K562 (cell line): Measurements from ENCODE around the gene C1GALT1C1. TPM values are rescaled to one million over a fixed set of nuclear protein-coding genes. Genes with fewer than 3 reads are reported as not detected.
A peak's percentile ranks its signal among the peaks of the same experiment; 100 is the strongest.

ENCODE experiments used
- ATAC-seq: fragments of 200-7000 bp; cut with Tn5 transposase; 3 replicates; pipeline ENCODE4 v1.9.1; 2020; ENCODE audit warnings: moderate library complexity
- BruUV-seq: library from RNA; stranded (reverse); fragments of 400-500 nt; replicated peaks from 2 replicates; lab custom pipeline; 2021; lab: Mats Ljungman, UMichigan
- CTCF ChIA-PET: fragments of 300-600 bp; formaldehyde crosslinking; extraction: SDS; loops from one replicate; lab custom pipeline; 2021; ENCODE audit warnings: low intra/inter-chr PET ratio; lab: Yijun Ruan, JAX
- POLR2A ChIA-PET: fragments of 300-600, 350-650 bp; sonication (Branson Sonifier 250); formaldehyde crosslinking; extraction: SDS; loops from one replicate; lab custom pipeline; 2021; ENCODE audit warnings: antibody characterized with exemption, inconsistent platforms; lab: Yijun Ruan, JAX
- DNase-seq, 4 experiments: peaks; one replicate each; pipeline versions ENCODE4 v3.0.0 to v3.0.0-alpha.2; 2011 to 2018; ENCODE audit warnings: low spot score in 3 of 4, mixed read lengths in 3 of 4; ENCODE audit errors: extremely low read depth in 1 of 4
- FAIRE-seq: peaks from 2 replicates; lab custom pipeline; 2011; peaks lifted over from hg19 to GRCh38; lab: Jason Lieb, UNC
- H2AFZ ChIP-seq: 2 replicates; pipeline ENCODE4 v1.6.0; 2011; ENCODE audit warnings: low read depth, low read length, control low read depth, inconsistent platforms
- H3K27ac ChIP-seq: fragments of 200-600 bp; 3 replicates; pipeline ENCODE4 v1.8.0; 2011; ENCODE audit warnings: low read depth, mild to moderate bottlenecking, control low read depth, inconsistent platforms, low read length, moderate library complexity, mixed read lengths; ENCODE audit errors: extremely low read depth
- H3K27me3 ChIP-seq, 2 experiments: fragments of 300-600 bp in 1 of 2; 2 replicates in 1 of 2; 3 replicates in 1 of 2; pipeline versions ENCODE4 v1.6.0 to v1.8.0; 2011; ENCODE audit warnings: inconsistent platforms in 2 of 2, low read length in 2 of 2, mild to moderate bottlenecking in 1 of 2, mixed read lengths in 1 of 2, moderate library complexity in 1 of 2; ENCODE audit not compliant: control insufficient read depth in 2 of 2, insufficient read depth in 2 of 2
- H3K36me3 ChIP-seq: fragments of 300-600 bp; 3 replicates; pipeline ENCODE4 v1.8.0; 2011; ENCODE audit warnings: mild to moderate bottlenecking, low read length, inconsistent platforms; ENCODE audit not compliant: control insufficient read depth, insufficient read depth
- H3K4me1 ChIP-seq, 2 experiments: fragments of 200-600 bp in 1 of 2; replicated peaks in 1 of 2; 2 replicates in 1 of 2; 3 replicates in 1 of 2; pipeline versions ENCODE4 v1.5.1 to v1.8.0; 2011; ENCODE audit warnings: inconsistent platforms in 2 of 2, low read length in 2 of 2, mild to moderate bottlenecking in 1 of 2, mixed read lengths in 1 of 2, moderate library complexity in 1 of 2; ENCODE audit not compliant: control insufficient read depth in 2 of 2, insufficient read depth in 2 of 2
- H3K4me2 ChIP-seq: 2 replicates; pipeline ENCODE4 v1.6.1; 2011; ENCODE audit warnings: low read length, control low read depth, inconsistent platforms, mixed read lengths; ENCODE audit not compliant: insufficient read depth
- H3K4me3 ChIP-seq: fragments of 200-600 bp; sonication (generic), shearing (Covaris generic); 2 replicates; pipeline ENCODE4 v1.5.1; 2016; ENCODE audit warnings: control low read depth, inconsistent platforms
- H3K79me2 ChIP-seq: fragments of 200-600 bp; 3 replicates; pipeline ENCODE4 v1.8.0; 2011; ENCODE audit warnings: low read length, inconsistent platforms; ENCODE audit not compliant: control insufficient read depth, insufficient read depth
- H3K9ac ChIP-seq, 2 experiments: 2 replicates each; pipeline versions ENCODE4 v1.6.0 to v1.6.1; 2011; ENCODE audit warnings: low read depth in 2 of 2, low read length in 2 of 2, control low read depth in 1 of 2, inconsistent platforms in 1 of 2, mild to moderate bottlenecking in 1 of 2, mixed read lengths in 1 of 2; ENCODE audit not compliant: insufficient read depth in 1 of 2
- H3K9me1 ChIP-seq: one replicate; pipeline ENCODE4 v1.6.0; 2011; ENCODE audit warnings: inconsistent platforms, mild to moderate bottlenecking, low read length, moderate library complexity; ENCODE audit not compliant: control insufficient read depth, insufficient read depth
- H3K9me3 ChIP-seq: replicated peaks from 2 replicates; pipeline ENCODE4 v1.5.1; 2011; ENCODE audit warnings: low read depth, low read length, inconsistent platforms; ENCODE audit not compliant: control insufficient read depth, insufficient read depth
- H4K20me1 ChIP-seq: replicated peaks from 2 replicates; pipeline ENCODE4 v1.6.1; 2011; ENCODE audit warnings: low read length, inconsistent platforms, mixed read lengths; ENCODE audit not compliant: control insufficient read depth, insufficient read depth
- ATF6 ChIP-seq: sonication (generic); formaldehyde crosslinking; IDR thresholded peaks from 2 replicates; pipeline ENCODE4 v1.4.0; 2020; ENCODE audit warnings: mild to moderate bottlenecking, missing genetic modification reagents
- DACH1 ChIP-seq: fragments of 450-650 bp; IDR thresholded peaks from 2 replicates; pipeline ENCODE4 v1.6.1; 2018; ENCODE audit not compliant: partially characterized antibody
- FUS ChIP-seq: fragments of 200-400 bp; formaldehyde crosslinking; optimal IDR thresholded peaks from 2 replicates; pipeline ENCODE3; 2017; ENCODE audit warnings: low read depth, low read length
- GTF2B ChIP-seq: IDR thresholded peaks from 2 replicates; pipeline ENCODE4 v1.6.1; 2011; ENCODE audit not compliant: insufficient read length; ENCODE audit errors: extremely low read depth
- L3MBTL2 ChIP-seq: fragments of 450-650 bp; IDR thresholded peaks from 2 replicates; pipeline ENCODE4 v1.6.1; 2016; ENCODE audit warnings: mild to moderate bottlenecking, moderate library complexity
- MBD2 ChIP-seq: sonication (generic); IDR thresholded peaks from 2 replicates; pipeline ENCODE4 v1.6.1; 2016; ENCODE audit warnings: low read depth, borderline replicate concordance
- MEF2D ChIP-seq: conservative IDR thresholded peaks from 2 replicates; pipeline ENCODE4 v1.6.1; 2016; ENCODE audit warnings: low read depth, missing genetic modification characterization, missing compliant biosample characterization
- NCOA6 ChIP-seq: fragments of 450-650 bp; IDR thresholded peaks from 2 replicates; pipeline ENCODE4 v1.6.1; 2017; ENCODE audit warnings: mild to moderate bottlenecking
- NFE2 ChIP-seq: IDR thresholded peaks from 2 replicates; pipeline ENCODE4 v1.6.1; 2014; ENCODE audit warnings: antibody characterized with exemption, low read depth
- NKRF ChIP-seq: fragments of 450-650 bp; IDR thresholded peaks from 2 replicates; pipeline ENCODE4 v1.6.1; 2016; ENCODE audit warnings: borderline replicate concordance
- PHTF2 ChIP-seq: fragments of 250-450 bp; sonication (Bioruptor Pico); IDR thresholded peaks from 2 replicates; pipeline ENCODE4 v1.5.0; 2021; ENCODE audit warnings: mild to moderate bottlenecking
- PRMT5 ChIP-seq: sonication (generic); formaldehyde crosslinking; IDR thresholded peaks from 2 replicates; pipeline ENCODE4 v1.5.0; 2020; ENCODE audit warnings: missing genetic modification reagents
- SETDB1 ChIP-seq: IDR thresholded peaks from one replicate; pipeline ENCODE4 v1.6.1; 2012; ENCODE audit warnings: low read length, control low read depth, inconsistent platforms
- SIRT6 ChIP-seq: IDR thresholded peaks from one replicate; pipeline ENCODE4 v1.6.1; 2012; ENCODE audit warnings: low read depth, mild to moderate bottlenecking, control low read depth, inconsistent platforms, low read length, moderate library complexity
- XRCC4 ChIP-seq: IDR thresholded peaks from one replicate; pipeline ENCODE4 v1.6.1; 2011; ENCODE audit not compliant: insufficient read depth, insufficient read length; ENCODE audit errors: extremely low read depth
- ZNF165 ChIP-seq: fragments of 250-450 bp; sonication (Bioruptor Pico); IDR thresholded peaks from 2 replicates; pipeline ENCODE4 v1.4.0; 2020; ENCODE audit warnings: borderline replicate concordance
- WGBS: fragments of 100-300 bp; shearing (Covaris generic); methylation state at CpG from one replicate; pipeline ENCODE4 v1.1.6; 2016; ENCODE audit warnings: low coverage, mixed read lengths; ENCODE audit not compliant: insufficient coverage; ENCODE audit errors: missing lambda C conversion rate; 5-methylcytosine and 5-hydroxymethylcytosine counted together
- in situ Hi-C: fragments of 300-500 bp; cut with MboI; formaldehyde crosslinking; loops from 4 replicates; pipeline ENCODE4 v1.15.0; 2018; ENCODE audit warnings: inconsistent platforms, mixed read lengths
- intact Hi-C: fragments of 100-400 bp; cut with micrococcal nuclease; formaldehyde crosslinking; loops from 2 replicates; pipeline ENCODE4 v1.14.2; 2022
- polyA plus RNA-seq, 8 experiments: library from polyadenylated mRNA; depleted of rRNA in 4 of 8; stranded (reverse) in 5 of 8; unstranded in 3 of 8; fragments of >200 nt; fragmentation: Nextera tagmentation in 2 of 8; fragmentation: Illumina TruSeq in 1 of 8; extraction: Ambion mirVana in 2 of 8; extraction: Trizol in 1 of 8; gene quantifications; 2 replicates each; pipeline versions ENCODE4 v1.2.1 to v1.2.3, GENCODE V29; 2011 to 2014; ENCODE audit warnings: inconsistent platforms in 1 of 8, missing spikeins in 1 of 8
- total RNA-seq, 7 experiments: library from RNA; depleted of rRNA in 6 of 7; stranded (reverse); fragments of >200 nt in 6 of 7; fragmentation: Illumina TruSeq in 2 of 7; extraction: Trizol in 2 of 7; gene quantifications; 2 replicates each; pipeline versions ENCODE4 v1.2.1 to v1.2.3, GENCODE V29; 2011 to 2021; ENCODE audit warnings: low replicate concordance in 1 of 7
- TF ChIP-seq, protein P1 (sequence below): fragments of 450-650 bp; IDR thresholded peaks from 2 replicates; pipeline ENCODE4 v1.6.1; 2016; ENCODE audit warnings: low read depth, mild to moderate bottlenecking, moderate library complexity
- TF ChIP-seq, protein P2 (sequence below), 2 experiments: fragments of 450-650 bp; conservative IDR thresholded peaks; 2 replicates each; pipeline ENCODE4 v1.6.1; 2017; ENCODE audit warnings: mild to moderate bottlenecking in 2 of 2, moderate library complexity in 2 of 2

Gene C1GALT1C1
- total and polyA plus RNA-seq, 9 of the 15 experiments (the other 6 are each of a cell fraction or from before 2014, with no cell fraction given) = 9.6 to 49.4 (median 17.1) TPM

DNA sequence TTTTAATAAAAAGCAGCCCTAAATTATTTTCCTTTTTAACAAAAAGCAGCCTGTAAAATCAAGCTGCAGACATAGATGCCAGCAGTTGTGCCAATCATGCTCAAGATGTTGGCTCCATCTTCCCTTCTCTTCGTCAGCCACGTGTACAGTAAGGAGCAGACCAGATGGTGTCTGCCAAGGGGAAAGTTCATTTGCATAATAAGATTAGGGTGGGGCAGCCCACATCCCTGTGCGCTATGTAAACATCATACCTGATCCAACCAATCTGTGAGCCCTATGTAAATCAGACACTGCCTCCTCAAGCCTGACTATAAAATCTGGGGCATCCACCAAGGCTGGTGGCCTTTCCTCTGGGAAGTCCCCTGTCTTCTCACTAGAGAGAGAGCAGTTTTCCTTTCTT is 23.1 kb upstream of the C1GALT1C1 start:
- Histone ChIP-seq H3K36me3 (no peaks in the 10 kb centered on the region), H3K4me2 (no peak overlapping the region), H3K9me3 (no peaks in the 10 kb centered on the region), H3K4me3 (no peak overlapping the region), H3K9me1 (no peaks in the 10 kb centered on the region), H3K9ac (no peak overlapping the region), H2AFZ (peak overlapping the region; percentile 68; the same call in 1 of the 2 replicates), H3K27me3 (no peaks in the 10 kb centered on the region), H3K4me1 (no peaks in the 10 kb centered on the region; a peak in 1 of 5 replicates), H4K20me1 (no peaks in the 10 kb centered on the region), H3K79me2 (no peaks in the 10 kb centered on the region), H3K27ac (no peak overlapping the region)
- no TSS peak for BruUV-seq
- POLR2A ChIA-PET = no interaction called here
- CTCF ChIA-PET = no interaction called here
- intact Hi-C loops = no loop called here
- ATAC-seq (peak; percentile 93), FAIRE-seq (peak; percentile 65), DNase-seq (peak in 1 of 4 experiments; percentile 46)
- WGBS = 0% methylated on average over 3 of the region's 3 CpGs
- in situ Hi-C loops = no loop called here
- TF ChIP-seq MEF2D (tag) (no peak), NKRF (no peak), SETDB1 (no peak), NFE2 (no peak), NCOA6 (no peak), PRMT5 (CRISPR knock-in tag) (no peak), ATF6 (CRISPR knock-in tag) (no peak), SIRT6 (no peak), XRCC4 (no peak), GTF2B (no peak), MBD2 (no peak), PHTF2 (CRISPR knock-in tag) (no peak), DACH1 (no peak), L3MBTL2 (peak; percentile 33; the same call in 1 of the 2 replicates), FUS (no peak), ZNF165 (CRISPR knock-in tag) (no peak)
- TF ChIP-seq, protein P1, sequence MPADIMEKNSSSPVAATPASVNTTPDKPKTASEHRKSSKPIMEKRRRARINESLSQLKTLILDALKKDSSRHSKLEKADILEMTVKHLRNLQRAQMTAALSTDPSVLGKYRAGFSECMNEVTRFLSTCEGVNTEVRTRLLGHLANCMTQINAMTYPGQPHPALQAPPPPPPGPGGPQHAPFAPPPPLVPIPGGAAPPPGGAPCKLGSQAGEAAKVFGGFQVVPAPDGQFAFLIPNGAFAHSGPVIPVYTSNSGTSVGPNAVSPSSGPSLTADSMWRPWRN = no peak
- TF ChIP-seq, protein P2, sequence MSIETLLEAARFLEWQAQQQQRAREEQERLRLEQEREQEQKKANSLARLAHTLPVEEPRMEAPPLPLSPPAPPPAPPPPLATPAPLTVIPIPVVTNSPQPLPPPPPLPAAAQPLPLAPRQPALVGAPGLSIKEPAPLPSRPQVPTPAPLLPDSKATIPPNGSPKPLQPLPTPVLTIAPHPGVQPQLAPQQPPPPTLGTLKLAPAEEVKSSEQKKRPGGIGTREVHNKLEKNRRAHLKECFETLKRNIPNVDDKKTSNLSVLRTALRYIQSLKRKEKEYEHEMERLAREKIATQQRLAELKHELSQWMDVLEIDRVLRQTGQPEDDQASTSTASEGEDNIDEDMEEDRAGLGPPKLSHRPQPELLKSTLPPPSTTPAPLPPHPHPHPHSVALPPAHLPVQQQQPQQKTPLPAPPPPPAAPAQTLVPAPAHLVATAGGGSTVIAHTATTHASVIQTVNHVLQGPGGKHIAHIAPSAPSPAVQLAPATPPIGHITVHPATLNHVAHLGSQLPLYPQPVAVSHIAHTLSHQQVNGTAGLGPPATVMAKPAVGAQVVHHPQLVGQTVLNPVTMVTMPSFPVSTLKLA (conservative IDR thresholded peaks at IDR 0.05) = peak in 1 of 2 experiments; percentile 46; a peak in 1 of 4 replicates
